ENCODE data around the gene DGCR8. TPM values are rescaled to one million over a fixed set of nuclear protein-coding genes. Genes with fewer than 3 reads are reported as not detected.

The DGCR8 gene
- total RNA-seq, 1 experiment from 2014 or later: 53.1 TPM

GRCh38 chr22:20101638-20102037 is 21.6 kb downstream of the DGCR8 start:
- no TSS peak for BruUV-seq (replicated peaks)
- DNase-seq: no peak

GRCh38 chr22:20102203-20102780 is 22.3 kb downstream of the DGCR8 start:
- no peaks in the 10 kb centered on the region for H3K9me3 ChIP-seq
- H3K4me3 ChIP-seq (ENCODE audit: low read depth, low read length): no peak overlapping the region
- Mint-ChIP-seq H3K4me3 (ENCODE audit: unreplicated experiment) (no peak overlapping the region), H3K27me3 (ENCODE audit: insufficient read depth, unreplicated experiment) (no peaks in the 10 kb centered on the region), H3K4me1 (ENCODE audit: low read depth, unreplicated experiment) (no peaks in the 10 kb centered on the region), H3K9me3 (ENCODE audit: unreplicated experiment) (no peaks in the 10 kb centered on the region), H3K36me3 (ENCODE audit: insufficient read depth, unreplicated experiment) (peaks cover 85% of the 10 kb centered on the region), H3K27ac (ENCODE audit: unreplicated experiment) (no peak overlapping the region)
- intact Hi-C loops (cut with micrococcal nuclease; ENCODE audit: unreplicated experiment): no loop called here
- ChIA-PET CTCF (interaction anchor here (0.8 kb wide), 1 partner anchor 13 kb away, joined by 3 read pairs; no protein-coding TSS in a partner anchor), POLR2A (no interaction called here)
- DNase-seq: no peak
- no peaks in the 10 kb centered on the region for H3K4me1 ChIP-seq
- H3K36me3 ChIP-seq (ENCODE audit: control insufficient read depth, insufficient read depth, low read length): peaks cover 16% of the 10 kb centered on the region
- no peaks in the 10 kb centered on the region for H3K27me3 ChIP-seq (replicated peaks; ENCODE audit: control insufficient read depth, insufficient read depth, low read length)
- BruUV-seq (replicated peaks): no TSS peak
- TF ChIP-seq CTCF (IDR thresholded peaks at IDR 0.05; ENCODE audit: insufficient read depth in 1 of 2, low read depth in 1 of 2, low read length in 1 of 2, severe bottlenecking in 1 of 2, unreplicated experiment in 1 of 2): peak; percentile 11 to 34

More at GRCh38 chr22:20101638-20102037, 21.6 kb downstream of the DGCR8 start:
- ChIA-PET POLR2A (no interaction called here), CTCF (no interaction called here)
- no peaks in the 10 kb centered on the region for H3K4me1 Mint-ChIP-seq (ENCODE audit: low read depth, unreplicated experiment)
- peaks cover 15% of the 10 kb centered on the region for H3K36me3 ChIP-seq (ENCODE audit: control insufficient read depth, insufficient read depth, low read length)
- no peaks in the 10 kb centered on the region for H3K27me3 ChIP-seq (replicated peaks; ENCODE audit: control insufficient read depth, insufficient read depth, low read length)
- H3K4me1 ChIP-seq: no peaks in the 10 kb centered on the region
- peaks cover 86% of the 10 kb centered on the region for H3K36me3 Mint-ChIP-seq (ENCODE audit: insufficient read depth, unreplicated experiment)
- no peak overlapping the region for H3K4me3 ChIP-seq (ENCODE audit: low read depth, low read length)
- no peaks in the 10 kb centered on the region for H3K27me3 Mint-ChIP-seq (ENCODE audit: insufficient read depth, unreplicated experiment)
- intact Hi-C loops (cut with micrococcal nuclease; ENCODE audit: unreplicated experiment): no loop called here
- no peak overlapping the region for H3K27ac Mint-ChIP-seq (ENCODE audit: unreplicated experiment)
- no peak overlapping the region for H3K4me3 Mint-ChIP-seq (ENCODE audit: unreplicated experiment)
- H3K9me3 Mint-ChIP-seq (ENCODE audit: unreplicated experiment): no peaks in the 10 kb centered on the region
- no peaks in the 10 kb centered on the region for H3K9me3 ChIP-seq
- TF ChIP-seq CTCF (IDR thresholded peaks at IDR 0.05; ENCODE audit: insufficient read depth in 1 of 2, low read depth in 1 of 2, low read length in 1 of 2, severe bottlenecking in 1 of 2, unreplicated experiment in 1 of 2): no peak

- Mint-ChIP-seq H3K4me1 (ENCODE audit: low read depth, unreplicated experiment) (no peaks in the 10 kb centered on the region), H3K27ac (ENCODE audit: unreplicated experiment) (peak overlapping the region; percentile 67), H3K36me3 (ENCODE audit: insufficient read depth, unreplicated experiment) (peaks cover 85% of the 10 kb centered on the region), H3K9me3 (ENCODE audit: unreplicated experiment) (no peaks in the 10 kb centered on the region), H3K27me3 (ENCODE audit: insufficient read depth, unreplicated experiment) (no peaks in the 10 kb centered on the region), H3K4me3 (ENCODE audit: unreplicated experiment) (no peak overlapping the region)
- POLR2A ChIA-PET: no interaction called here
- CTCF ChIA-PET: no interaction called here
- Histone ChIP-seq H3K36me3 (ENCODE audit: control insufficient read depth, insufficient read depth, low read length) (peaks cover 15% of the 10 kb centered on the region), H3K4me3 (ENCODE audit: low read depth, low read length) (no peak overlapping the region), H3K27me3 (replicated peaks; ENCODE audit: control insufficient read depth, insufficient read depth, low read length) (no peaks in the 10 kb centered on the region), H3K9me3 (no peaks in the 10 kb centered on the region), H3K4me1 (no peaks in the 10 kb centered on the region)
- no TSS peak for BruUV-seq (replicated peaks)
- TF ChIP-seq CTCF (IDR thresholded peaks at IDR 0.05; ENCODE audit: insufficient read depth in 1 of 2, low read depth in 1 of 2, low read length in 1 of 2, severe bottlenecking in 1 of 2, unreplicated experiment in 1 of 2): no peak
- no peak for DNase-seq
- intact Hi-C loops (cut with micrococcal nuclease; ENCODE audit: unreplicated experiment): no loop called here
Observed at GRCh38 chr22:20105456-20106204, 25.6 kb downstream of the DGCR8 start.

All from Caco-2 (cell line).